Ovary (tissue), 3 donors: ENCODE data around the gene KCNMB2.

ENCODE experiments used
- EP300 ChIP-seq: sonication (generic); formaldehyde crosslinking; IDR thresholded peaks from one replicate; pipeline ENCODE4 v1.6.1; 2017; ENCODE audit warnings: antibody characterized with exemption
- POLR2A ChIP-seq: fragments of 450-650 bp; IDR thresholded peaks from one replicate; pipeline ENCODE4 v1.6.1; 2017; ENCODE audit warnings: antibody characterized with exemption, mild to moderate bottlenecking, moderate library complexity
- TF ChIP-seq, protein P1 (sequence below), 3 donors: fragments of 450-650 bp in 2 of 3; fragments of 200-600 bp in 1 of 3; IDR thresholded peaks; one replicate each; pipeline versions ENCODE4 v1.5.1 to v1.8.0; 2016 to 2022; ENCODE audit warnings: antibody characterized with exemption in 3 of 3, mild to moderate bottlenecking in 1 of 3
- donor health status: DM: no; HTN: no; CAD: no.

DNA sequence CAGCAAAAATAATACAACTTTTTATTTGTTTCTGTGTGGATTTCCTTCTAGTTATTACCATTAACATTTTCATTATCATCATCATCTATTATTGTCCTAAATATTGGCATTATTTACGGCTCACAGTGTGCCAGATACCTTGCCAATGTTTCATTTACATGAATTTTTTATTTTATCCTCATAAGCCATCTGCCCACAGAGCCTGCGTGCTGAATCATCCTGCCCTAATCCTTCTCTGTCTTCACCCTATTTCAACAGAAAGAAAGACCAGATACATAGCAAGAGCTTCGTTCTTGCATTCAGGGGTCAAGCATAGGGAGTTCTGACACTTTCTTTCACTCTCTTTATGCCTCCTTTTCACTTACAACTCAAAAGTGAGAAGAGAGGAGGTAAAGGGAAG, 82.0 kb downstream of the KCNMB2 start:
- TF ChIP-seq, protein P1, sequence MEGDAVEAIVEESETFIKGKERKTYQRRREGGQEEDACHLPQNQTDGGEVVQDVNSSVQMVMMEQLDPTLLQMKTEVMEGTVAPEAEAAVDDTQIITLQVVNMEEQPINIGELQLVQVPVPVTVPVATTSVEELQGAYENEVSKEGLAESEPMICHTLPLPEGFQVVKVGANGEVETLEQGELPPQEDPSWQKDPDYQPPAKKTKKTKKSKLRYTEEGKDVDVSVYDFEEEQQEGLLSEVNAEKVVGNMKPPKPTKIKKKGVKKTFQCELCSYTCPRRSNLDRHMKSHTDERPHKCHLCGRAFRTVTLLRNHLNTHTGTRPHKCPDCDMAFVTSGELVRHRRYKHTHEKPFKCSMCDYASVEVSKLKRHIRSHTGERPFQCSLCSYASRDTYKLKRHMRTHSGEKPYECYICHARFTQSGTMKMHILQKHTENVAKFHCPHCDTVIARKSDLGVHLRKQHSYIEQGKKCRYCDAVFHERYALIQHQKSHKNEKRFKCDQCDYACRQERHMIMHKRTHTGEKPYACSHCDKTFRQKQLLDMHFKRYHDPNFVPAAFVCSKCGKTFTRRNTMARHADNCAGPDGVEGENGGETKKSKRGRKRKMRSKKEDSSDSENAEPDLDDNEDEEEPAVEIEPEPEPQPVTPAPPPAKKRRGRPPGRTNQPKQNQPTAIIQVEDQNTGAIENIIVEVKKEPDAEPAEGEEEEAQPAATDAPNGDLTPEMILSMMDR (IDR thresholded peaks at IDR 0.05), result no peak
- TF ChIP-seq POLR2A (no peak), EP300 (no peak)
